Astrocyte of the spinal cord (primary cell): ENCODE data around the gene LRRC74A.

Source experiments
- DNase-seq: peaks from one replicate; pipeline ENCODE4 v3.0.0; 2011; ENCODE audit warnings: low read depth, low spot score
- H3K4me3 ChIP-seq: 2 replicates; pipeline ENCODE4 v1.5.1; 2011; ENCODE audit warnings: low read depth, mild to moderate bottlenecking, low read length, moderate library complexity
- in situ Hi-C: cut with HindIII; loops from 2 replicates; pipeline ENCODE4 v1.10.0; 2017; ENCODE audit warnings: low sequenced_read_pairs
- TF ChIP-seq, protein P1 (sequence below): IDR thresholded peaks from 2 replicates; pipeline ENCODE4 v1.5.1; 2012; ENCODE audit warnings: low read depth, mild to moderate bottlenecking, low read length, inconsistent platforms

LRRC74A gene

DNA sequence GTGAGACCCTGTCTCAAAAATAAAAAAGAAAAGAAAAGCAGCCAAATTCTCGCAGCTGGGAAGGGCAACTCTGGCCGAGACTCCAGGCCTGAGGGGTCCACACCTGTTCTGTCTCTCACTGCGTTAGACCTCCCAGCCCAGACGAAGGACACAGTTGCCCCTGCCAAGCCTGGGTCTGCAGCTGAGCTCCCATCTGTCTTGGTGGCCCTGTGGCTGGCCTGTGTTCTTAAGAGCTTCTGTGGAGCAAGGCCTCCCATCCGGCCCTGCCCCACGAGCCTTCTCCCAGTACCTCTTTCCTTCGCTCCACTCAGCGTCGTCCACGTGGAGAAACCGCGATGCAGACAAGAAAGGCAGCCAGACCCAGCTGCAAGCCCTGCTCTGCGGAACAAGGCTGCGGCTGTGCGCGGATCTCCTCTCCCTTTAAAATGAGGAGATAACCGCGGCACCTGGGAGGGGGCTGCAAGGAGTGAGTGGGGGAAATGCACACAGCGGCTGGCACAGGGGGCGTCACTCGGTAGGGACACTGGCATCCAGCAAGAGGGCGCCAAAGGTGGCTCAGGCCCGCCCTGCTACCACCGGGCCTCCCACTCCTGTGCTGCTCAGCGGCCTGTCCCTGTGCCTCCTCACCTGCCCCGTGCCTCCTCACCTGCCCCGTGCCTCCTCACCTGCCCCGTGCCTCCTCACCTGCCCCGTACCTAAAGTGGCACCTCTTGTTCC is 42.4 kb downstream of the LRRC74A start:
- DNase-seq, result no peak
- H3K4me3 ChIP-seq, result no peak overlapping the region
- in situ Hi-C loops, result no loop called here
- TF ChIP-seq, protein P1, sequence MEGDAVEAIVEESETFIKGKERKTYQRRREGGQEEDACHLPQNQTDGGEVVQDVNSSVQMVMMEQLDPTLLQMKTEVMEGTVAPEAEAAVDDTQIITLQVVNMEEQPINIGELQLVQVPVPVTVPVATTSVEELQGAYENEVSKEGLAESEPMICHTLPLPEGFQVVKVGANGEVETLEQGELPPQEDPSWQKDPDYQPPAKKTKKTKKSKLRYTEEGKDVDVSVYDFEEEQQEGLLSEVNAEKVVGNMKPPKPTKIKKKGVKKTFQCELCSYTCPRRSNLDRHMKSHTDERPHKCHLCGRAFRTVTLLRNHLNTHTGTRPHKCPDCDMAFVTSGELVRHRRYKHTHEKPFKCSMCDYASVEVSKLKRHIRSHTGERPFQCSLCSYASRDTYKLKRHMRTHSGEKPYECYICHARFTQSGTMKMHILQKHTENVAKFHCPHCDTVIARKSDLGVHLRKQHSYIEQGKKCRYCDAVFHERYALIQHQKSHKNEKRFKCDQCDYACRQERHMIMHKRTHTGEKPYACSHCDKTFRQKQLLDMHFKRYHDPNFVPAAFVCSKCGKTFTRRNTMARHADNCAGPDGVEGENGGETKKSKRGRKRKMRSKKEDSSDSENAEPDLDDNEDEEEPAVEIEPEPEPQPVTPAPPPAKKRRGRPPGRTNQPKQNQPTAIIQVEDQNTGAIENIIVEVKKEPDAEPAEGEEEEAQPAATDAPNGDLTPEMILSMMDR, result no peak

DNA sequence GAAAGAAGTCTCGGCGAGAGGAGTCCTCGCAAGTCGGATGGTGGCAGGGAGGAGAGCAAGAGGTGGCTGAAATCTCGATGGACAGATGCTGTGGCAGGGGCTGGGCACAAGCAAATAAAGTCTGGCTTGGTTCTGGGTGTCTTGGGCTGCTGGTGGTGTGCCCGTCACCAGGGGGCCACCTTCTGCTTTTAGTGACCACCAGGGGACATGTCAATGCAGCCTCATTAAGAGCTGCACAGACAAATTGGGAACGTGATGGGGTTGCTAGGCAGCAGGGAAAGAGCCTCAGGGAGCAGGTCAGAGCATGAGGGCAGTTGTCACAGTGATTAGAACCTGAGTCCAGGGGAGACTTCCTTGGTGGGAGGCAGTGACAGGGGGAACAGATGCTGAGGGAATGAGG is 44.0 kb downstream of the LRRC74A start:
- in situ Hi-C loops, result no loop called here
- TF ChIP-seq, protein P1, result peak; percentile 34
- DNase-seq, result no peak
- no peak overlapping the region for H3K4me3 ChIP-seq

DNA sequence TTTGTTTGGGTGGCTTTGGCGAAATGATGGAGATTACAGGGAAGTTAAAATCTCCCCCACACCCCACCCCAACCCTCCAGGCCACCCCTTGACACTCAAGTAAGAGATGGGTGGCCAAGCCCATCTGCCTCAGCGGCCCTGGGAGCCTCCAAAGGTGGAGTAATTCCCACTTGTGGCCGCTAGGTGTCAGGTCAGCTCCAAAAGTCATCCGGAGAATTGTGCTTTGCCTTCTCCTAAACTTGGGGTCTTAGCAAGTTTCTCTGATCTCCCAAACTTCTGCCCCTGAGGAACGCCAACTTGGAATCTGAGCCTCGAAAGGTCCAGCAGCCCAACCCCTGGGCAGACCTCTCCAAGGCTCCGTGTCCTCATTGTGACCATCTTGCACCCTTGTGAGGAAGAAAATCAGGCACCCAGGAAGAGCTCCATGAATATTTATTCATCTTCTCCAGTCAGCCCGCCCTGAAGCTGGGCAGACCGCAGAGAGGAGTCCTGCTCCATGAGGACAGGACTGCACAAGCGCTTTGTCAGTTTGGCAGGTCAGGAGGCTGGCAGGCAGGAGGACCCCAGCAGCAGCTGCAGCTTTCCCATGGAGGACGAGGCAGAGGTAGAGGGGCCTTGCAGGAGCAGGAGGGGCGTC is 46.7 kb downstream of the LRRC74A start:
- TF ChIP-seq, protein P1, result peak; percentile 83
- peak; percentile 34 for DNase-seq
- no peak overlapping the region for H3K4me3 ChIP-seq
- in situ Hi-C loops, result no loop called here

DNA sequence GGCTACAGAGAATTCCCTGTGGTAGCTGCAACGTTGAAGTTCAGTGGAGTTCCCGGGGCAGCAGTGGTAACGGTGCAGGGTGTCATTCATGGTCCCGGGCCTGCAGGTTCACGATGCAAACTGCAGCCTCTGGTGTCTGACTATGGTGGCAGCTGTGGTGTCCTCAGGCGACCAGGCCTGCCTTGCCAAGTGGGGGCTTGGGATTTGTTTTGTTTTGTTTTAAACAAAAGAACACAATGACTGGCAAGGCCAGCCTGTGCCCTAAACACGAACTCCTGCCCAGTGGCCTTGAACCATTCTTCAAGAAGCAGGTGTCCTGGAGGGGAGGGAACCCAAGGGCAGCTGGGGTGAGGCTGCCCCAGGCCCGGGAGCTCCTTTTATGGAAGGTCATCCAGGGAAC is 48.5 kb downstream of the LRRC74A start:
- H3K4me3 ChIP-seq, result no peak overlapping the region
- no peak for DNase-seq
- in situ Hi-C loops, result no loop called here
- TF ChIP-seq, protein P1, result no peak

DNA sequence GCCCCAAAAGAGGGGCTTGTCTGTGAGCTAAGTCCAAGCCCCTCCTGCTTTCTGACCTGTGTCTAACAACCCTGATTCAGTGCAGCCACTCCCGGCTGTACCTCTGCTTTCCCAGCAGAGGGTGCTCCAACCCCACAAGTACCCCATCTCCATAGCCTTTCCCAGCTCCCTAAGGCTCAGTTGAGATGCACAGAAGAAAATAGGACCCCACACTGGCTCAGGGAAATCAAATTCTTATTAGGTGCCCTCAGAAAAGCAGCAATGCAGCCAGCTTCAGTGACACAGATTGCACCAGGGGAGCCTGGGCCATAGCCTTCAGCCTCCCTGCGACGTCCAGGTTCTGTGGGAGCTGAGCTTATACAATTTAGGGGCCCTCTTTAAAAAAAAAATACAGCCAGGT is 49.9 kb downstream of the LRRC74A start:
- peak; percentile 71 for DNase-seq
- in situ Hi-C loops, result no loop called here
- H3K4me3 ChIP-seq, result no peak overlapping the region
- TF ChIP-seq, protein P1, result peak; percentile 96

DNA sequence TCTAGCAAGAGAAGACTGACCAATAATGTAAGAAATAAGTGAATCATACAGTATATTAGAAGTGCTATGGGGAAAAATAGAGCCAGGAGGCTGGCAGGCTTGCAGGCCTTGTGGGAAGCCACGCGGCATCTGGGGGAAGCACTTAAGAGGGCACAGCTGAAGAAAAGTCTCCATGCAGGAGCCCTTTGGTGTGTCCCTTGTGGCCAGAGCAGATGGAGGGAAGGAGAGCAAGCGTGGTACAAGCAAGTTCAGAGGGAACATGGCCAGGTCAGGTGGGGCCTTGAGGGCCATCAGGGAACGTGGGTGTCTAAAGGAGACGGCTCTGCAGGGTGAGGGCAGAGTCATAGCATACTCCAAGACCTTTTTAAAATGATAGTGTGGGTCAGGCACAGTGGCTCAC is 51.7 kb downstream of the LRRC74A start:
- no peak for DNase-seq
- in situ Hi-C loops, result no loop called here
- H3K4me3 ChIP-seq, result no peak overlapping the region
- TF ChIP-seq, protein P1, result no peak
